SK-N-MC (cell line): ENCODE measurements around the gene FAM13A.

Source experiments
- EZH2 ChIP-seq: fragments of 200-600 bp; sonication (generic); IDR thresholded peaks from one replicate; pipeline ENCODE4 v1.6.1; 2017; ENCODE audit warnings: antibody characterized with exemption
- FOXP2 ChIP-seq: optimal IDR thresholded peaks from 2 replicates; pipeline ENCODE3; 2011; ENCODE audit warnings: mild to moderate bottlenecking, moderate library complexity; ENCODE audit not compliant: insufficient read depth; ENCODE audit errors: extremely low read length, control extremely low read depth
- POLR2AphosphoS5 ChIP-seq: IDR thresholded peaks from 2 replicates; pipeline ENCODE4 v1.6.1; 2012; ENCODE audit warnings: mild to moderate bottlenecking, low read depth, low read length, borderline replicate concordance

- TF ChIP-seq POLR2AphosphoS5, result no peak
- no peak for TF ChIP-seq EZH2
- TF ChIP-seq FOXP2, result no peak
These were observed 259.3 kb downstream of the FAM13A start for GRCh38 chr4:88797725-88798124.
